A673 (cell line): ENCODE results near the gene NBPF1.
"Not testable (repeated sequence)": the region's sequence is repeated elsewhere in the genome, so short reads cannot be mapped to it uniquely, and the experiment has no call there.

ENCODE experiments used
- CTCF ChIP-seq: fragments of 300-800, 200-600 bp; sonication (generic); conservative IDR thresholded peaks from 2 replicates; pipeline ENCODE4 v1.5.1; 2017; ENCODE audit warnings: low read depth, mild to moderate bottlenecking, antibody characterized with exemption, low read length, moderate library complexity, mixed read lengths
- EZH2 ChIP-seq: fragments of 200-600 bp; sonication (generic); IDR thresholded peaks from 2 replicates; pipeline ENCODE4 v1.6.1; 2017; ENCODE audit warnings: borderline replicate concordance, low read depth, mild to moderate bottlenecking, mixed read lengths, antibody characterized with exemption, low read length; ENCODE audit not compliant: poor library complexity, severe bottlenecking

GRCh38 chr1:16561035-16561434, 52.3 kb downstream of the NBPF1 start:
- not testable (repeated sequence) for TF ChIP-seq CTCF, EZH2
